Measurements from ENCODE around the gene AMBP.

DNA sequence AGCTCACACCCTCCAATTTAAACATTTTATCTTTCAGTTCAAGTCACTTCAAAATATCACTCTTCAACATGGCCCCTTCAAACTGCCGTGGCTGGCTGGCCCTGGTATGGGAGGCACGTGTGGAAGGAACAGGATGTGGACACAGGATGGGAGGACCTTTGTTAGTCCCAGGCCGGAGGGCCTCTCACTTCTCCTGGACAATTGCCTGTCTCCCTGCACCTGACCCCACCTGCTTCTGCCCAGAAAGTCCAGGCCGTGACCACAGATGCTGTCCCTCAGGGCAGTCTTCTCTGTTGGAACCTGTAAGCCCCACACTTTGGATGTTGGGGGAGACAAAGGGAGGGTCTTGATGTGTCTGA lies 19.4 kb downstream of the AMBP start:
- TF ChIP-seq, protein P1, sequence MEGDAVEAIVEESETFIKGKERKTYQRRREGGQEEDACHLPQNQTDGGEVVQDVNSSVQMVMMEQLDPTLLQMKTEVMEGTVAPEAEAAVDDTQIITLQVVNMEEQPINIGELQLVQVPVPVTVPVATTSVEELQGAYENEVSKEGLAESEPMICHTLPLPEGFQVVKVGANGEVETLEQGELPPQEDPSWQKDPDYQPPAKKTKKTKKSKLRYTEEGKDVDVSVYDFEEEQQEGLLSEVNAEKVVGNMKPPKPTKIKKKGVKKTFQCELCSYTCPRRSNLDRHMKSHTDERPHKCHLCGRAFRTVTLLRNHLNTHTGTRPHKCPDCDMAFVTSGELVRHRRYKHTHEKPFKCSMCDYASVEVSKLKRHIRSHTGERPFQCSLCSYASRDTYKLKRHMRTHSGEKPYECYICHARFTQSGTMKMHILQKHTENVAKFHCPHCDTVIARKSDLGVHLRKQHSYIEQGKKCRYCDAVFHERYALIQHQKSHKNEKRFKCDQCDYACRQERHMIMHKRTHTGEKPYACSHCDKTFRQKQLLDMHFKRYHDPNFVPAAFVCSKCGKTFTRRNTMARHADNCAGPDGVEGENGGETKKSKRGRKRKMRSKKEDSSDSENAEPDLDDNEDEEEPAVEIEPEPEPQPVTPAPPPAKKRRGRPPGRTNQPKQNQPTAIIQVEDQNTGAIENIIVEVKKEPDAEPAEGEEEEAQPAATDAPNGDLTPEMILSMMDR (IDR thresholded peaks at IDR 0.05): no peak
- no peak for TF ChIP-seq POLR2A (IDR thresholded peaks at IDR 0.05)
